EH (cell line): ENCODE results near the gene ATP8B2.
"Not testable (repeated sequence)": the region's sequence is repeated elsewhere in the genome, so short reads cannot be mapped to it uniquely, and the experiment has no call there.

Source experiments
- DNase-seq: peaks from one replicate; pipeline ENCODE4 v3.0.0-alpha.2; 2015; ENCODE audit warnings: low read depth

Gene ATP8B2

GRCh38 chr1:154324669-154325582 is at the start of gene ATP8B2:
Gene ATP8B2 (plus strand): TSS chr1:154325525. CDS start chr1:154328142, 2,617 bp downstream.
- peak; percentile 76 for DNase-seq

GRCh38 chr1:154276797-154277196 is 48.5 kb upstream of the ATP8B2 start:
- peak; percentile 6 for DNase-seq

GRCh38 chr1:154287591-154287990 is 37.7 kb upstream of the ATP8B2 start:
- DNase-seq, result not testable (repeated sequence)

- peak; percentile 4 for DNase-seq
Observed at GRCh38 chr1:154288661-154289060, 36.7 kb upstream of the ATP8B2 start.

- DNase-seq, result no peak
Observed at GRCh38 chr1:154290921-154291320, 34.4 kb upstream of the ATP8B2 start.

GRCh38 chr1:154295408-154296235 is 29.7 kb upstream of the ATP8B2 start:
- DNase-seq, result peak; percentile 5

- DNase-seq, result no peak
Observed at GRCh38 chr1:154301582-154301981, 23.7 kb upstream of the ATP8B2 start.

- DNase-seq, result no peak
Observed at GRCh38 chr1:154304664-154305337, 20.5 kb upstream of the ATP8B2 start.

GRCh38 chr1:154306151-154306550 is 19.2 kb upstream of the ATP8B2 start:
- peak; percentile 41 for DNase-seq

GRCh38 chr1:154307670-154308270 is 17.6 kb upstream of the ATP8B2 start:
- DNase-seq, result not testable (repeated sequence)

GRCh38 chr1:154309136-154309535 is 16.2 kb upstream of the ATP8B2 start:
- not testable (repeated sequence) for DNase-seq

- DNase-seq, result not testable (repeated sequence)
Observed at GRCh38 chr1:154312229-154313065, 12.9 kb upstream of the ATP8B2 start.

- no peak for DNase-seq
Observed at GRCh38 chr1:154313066-154313356, 12.3 kb upstream of the ATP8B2 start.

- DNase-seq, result not testable (repeated sequence)
Observed at GRCh38 chr1:154314226-154314625, 11.1 kb upstream of the ATP8B2 start.

GRCh38 chr1:154316704-154317103 is 8.6 kb upstream of the ATP8B2 start:
- no peak for DNase-seq

- DNase-seq, result peak; percentile 17
Observed at GRCh38 chr1:154318386-154318785, 6.9 kb upstream of the ATP8B2 start.

GRCh38 chr1:154320882-154321608 is 4.3 kb upstream of the ATP8B2 start, which contains the start of gene AQP10:
Gene AQP10 (plus strand): TSS chr1:154321093. CDS start chr1:154321156, 63 bp downstream.
- no peak for DNase-seq

GRCh38 chr1:154321609-154321934 is 3.8 kb upstream of the ATP8B2 start:
- not testable (repeated sequence) for DNase-seq

- no peak for DNase-seq
Observed at GRCh38 chr1:154323493-154323892, 1.8 kb upstream of the ATP8B2 start.

- no peak for DNase-seq
Observed at GRCh38 chr1:154324241-154324640, 1.1 kb upstream of the ATP8B2 start.
